ENCODE measurements around the gene CACNB2. TPM values are rescaled to one million over a fixed set of nuclear protein-coding genes. Genes with fewer than 3 reads are reported as not detected.

Gene CACNB2
- total and polyA plus RNA-seq, 3 experiments from 2014 or later = 0.14 TPM; not detected in 2

GRCh38 chr10:18479502-18479901 lies 339.3 kb downstream of the CACNB2 start:
- no peak overlapping the region for H3K27ac Mint-ChIP-seq
- no peaks in the 10 kb centered on the region for H3K9me3 ChIP-seq (ENCODE audit: low read length)
- H3K36me3 ChIP-seq (ENCODE audit: insufficient read depth, low read length) = no peaks in the 10 kb centered on the region
- H3K27me3 ChIP-seq (ENCODE audit: insufficient read depth, low read length, poor library complexity, severe bottlenecking) = no peaks in the 10 kb centered on the region
- H3K27ac ChIP-seq (ENCODE audit: low read depth, low read length) = no peak overlapping the region
- no peaks in the 10 kb centered on the region for H3K4me1 Mint-ChIP-seq
- ChIA-PET CTCF (no interaction called here), POLR2A (no interaction called here)
- no peaks in the 10 kb centered on the region for H3K9me3 Mint-ChIP-seq
- H3K4me3 ChIP-seq (ENCODE audit: low read length) = no peak overlapping the region
- H3K36me3 Mint-ChIP-seq = no peaks in the 10 kb centered on the region
- DNase-seq = no peak
- peaks cover 2 to 8% of the 10 kb centered on the region in 2 donors for H3K27me3 Mint-ChIP-seq
- no peaks in the 10 kb centered on the region for H3K4me1 ChIP-seq (ENCODE audit: insufficient read depth, low read length)
- no peak overlapping the region for H3K4me3 Mint-ChIP-seq

DNA sequence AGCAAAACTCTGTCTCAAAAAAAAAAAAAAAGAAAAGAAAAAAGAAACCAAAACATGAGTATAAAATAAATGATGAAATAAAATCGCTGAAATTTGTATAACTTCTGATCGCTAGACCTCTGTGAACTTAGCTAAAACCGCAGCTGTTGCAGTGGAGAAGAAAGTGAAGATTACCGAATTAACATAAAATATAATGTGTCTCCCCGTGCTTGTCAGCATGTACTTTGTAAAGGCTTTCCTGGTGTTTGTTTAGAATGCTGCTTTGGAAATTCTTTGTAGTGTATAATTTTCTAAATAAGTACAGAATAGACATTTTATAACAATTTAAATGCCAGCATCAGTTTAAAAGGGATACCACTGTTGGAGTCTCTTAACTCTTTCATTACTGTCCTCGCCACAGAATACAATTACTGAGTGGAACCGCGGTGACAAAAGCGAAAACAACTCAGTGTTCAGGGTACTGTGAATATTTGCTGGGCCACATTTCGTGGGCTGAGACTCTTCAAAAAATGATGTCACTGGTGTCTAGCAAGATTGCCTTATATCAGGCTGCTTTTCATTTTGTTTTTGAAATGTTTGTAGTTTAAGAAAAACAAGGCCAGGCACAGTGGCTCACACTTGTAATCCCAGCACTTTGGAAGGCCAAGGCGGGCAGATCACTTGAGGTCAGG lies 343.4 kb downstream of the CACNB2 start:
- Mint-ChIP-seq H3K4me1 (no peaks in the 10 kb centered on the region), H3K4me3 (no peak overlapping the region), H3K9me3 (no peaks in the 10 kb centered on the region), H3K27me3 (peaks cover 4 to 5% of the 10 kb centered on the region in 2 donors), H3K27ac (no peak overlapping the region), H3K36me3 (no peaks in the 10 kb centered on the region)
- Histone ChIP-seq H3K9me3 (ENCODE audit: low read length) (no peaks in the 10 kb centered on the region), H3K4me1 (ENCODE audit: insufficient read depth, low read length) (no peaks in the 10 kb centered on the region), H3K27me3 (ENCODE audit: insufficient read depth, low read length, poor library complexity, severe bottlenecking) (no peaks in the 10 kb centered on the region), H3K4me3 (ENCODE audit: low read length) (no peak overlapping the region), H3K27ac (ENCODE audit: low read depth, low read length) (no peak overlapping the region), H3K36me3 (ENCODE audit: insufficient read depth, low read length) (no peaks in the 10 kb centered on the region)
- POLR2A ChIA-PET = no interaction called here
- CTCF ChIA-PET = no interaction called here
- DNase-seq = no peak

- Mint-ChIP-seq H3K36me3 (no peaks in the 10 kb centered on the region), H3K4me3 (no peak overlapping the region), H3K27me3 (peaks cover 3 to 4% of the 10 kb centered on the region in 2 donors), H3K9me3 (peaks cover 0 to 3% (median 0%) of the 10 kb centered on the region in 5 donors), H3K27ac (no peak overlapping the region), H3K4me1 (no peaks in the 10 kb centered on the region)
- ChIA-PET POLR2A (no interaction called here), CTCF (no interaction called here)
- Histone ChIP-seq H3K9me3 (ENCODE audit: low read length) (no peaks in the 10 kb centered on the region), H3K4me3 (ENCODE audit: low read length) (no peak overlapping the region), H3K36me3 (ENCODE audit: insufficient read depth, low read length) (no peaks in the 10 kb centered on the region), H3K4me1 (ENCODE audit: insufficient read depth, low read length) (no peaks in the 10 kb centered on the region), H3K27ac (ENCODE audit: low read depth, low read length) (no peak overlapping the region), H3K27me3 (ENCODE audit: insufficient read depth, low read length, poor library complexity, severe bottlenecking) (no peaks in the 10 kb centered on the region)
- no peak for DNase-seq
These were observed 346.2 kb downstream of the CACNB2 start for GRCh38 chr10:18486438-18486837.

GRCh38 chr10:18490755-18491154 lies 350.5 kb downstream of the CACNB2 start:
- H3K27ac ChIP-seq (ENCODE audit: low read depth, low read length) = no peak overlapping the region
- H3K36me3 ChIP-seq (ENCODE audit: insufficient read depth, low read length) = no peaks in the 10 kb centered on the region
- peaks cover under 1 to 4% of the 10 kb centered on the region in 2 donors for H3K27me3 Mint-ChIP-seq
- no peak overlapping the region for H3K4me3 ChIP-seq (ENCODE audit: low read length)
- H3K4me1 ChIP-seq (ENCODE audit: insufficient read depth, low read length) = no peaks in the 10 kb centered on the region
- H3K27ac Mint-ChIP-seq = no peak overlapping the region
- no peaks in the 10 kb centered on the region for H3K36me3 Mint-ChIP-seq
- no peaks in the 10 kb centered on the region for H3K4me1 Mint-ChIP-seq
- H3K27me3 ChIP-seq (ENCODE audit: insufficient read depth, low read length, poor library complexity, severe bottlenecking) = no peaks in the 10 kb centered on the region
- no peak overlapping the region for H3K4me3 Mint-ChIP-seq
- peaks cover 0 to 3% (median 0%) of the 10 kb centered on the region in 5 donors for H3K9me3 Mint-ChIP-seq
- ChIA-PET CTCF (no interaction called here), POLR2A (no interaction called here)
- no peak for DNase-seq
- no peaks in the 10 kb centered on the region for H3K9me3 ChIP-seq (ENCODE audit: low read length)

- Mint-ChIP-seq H3K9me3 (peaks cover 0 to 2% (median 0%) of the 10 kb centered on the region in 5 donors), H3K4me3 (no peak overlapping the region), H3K27ac (no peak overlapping the region), H3K36me3 (no peaks in the 10 kb centered on the region), H3K27me3 (peaks cover 6 to 7% of the 10 kb centered on the region in 2 donors), H3K4me1 (peaks cover 0 to 5% (median 0%) of the 10 kb centered on the region in 3 donors)
- H3K4me1 ChIP-seq (ENCODE audit: insufficient read depth, low read length) = no peaks in the 10 kb centered on the region
- H3K9me3 ChIP-seq (ENCODE audit: low read length) = no peaks in the 10 kb centered on the region
- no peak for DNase-seq
- no peak overlapping the region for H3K27ac ChIP-seq (ENCODE audit: low read depth, low read length)
- ChIA-PET CTCF (no interaction called here), POLR2A (no interaction called here)
- H3K36me3 ChIP-seq (ENCODE audit: insufficient read depth, low read length) = no peaks in the 10 kb centered on the region
- H3K4me3 ChIP-seq (ENCODE audit: low read length) = no peak overlapping the region
- no peaks in the 10 kb centered on the region for H3K27me3 ChIP-seq (ENCODE audit: insufficient read depth, low read length, poor library complexity, severe bottlenecking)
These were observed 357.7 kb downstream of the CACNB2 start for GRCh38 chr10:18497806-18498369.

DNA sequence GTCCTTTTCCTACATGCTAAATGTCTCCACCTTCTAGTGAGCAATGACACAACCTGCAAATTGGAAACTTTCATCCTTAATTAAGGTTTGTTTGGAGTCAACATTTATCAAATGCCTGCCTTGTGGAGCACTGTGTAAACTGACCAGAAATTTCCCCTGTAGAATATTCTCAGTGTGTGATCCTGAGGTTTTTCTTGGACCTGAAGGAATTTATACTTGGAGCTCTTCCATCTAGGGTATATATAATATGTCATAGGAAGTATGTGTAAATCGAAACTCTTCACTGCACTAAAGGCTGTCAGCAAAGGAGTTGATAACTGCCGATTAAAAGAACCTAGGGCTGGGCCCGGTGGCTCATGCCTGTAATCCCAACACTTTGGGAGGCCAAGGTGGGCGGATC lies 358.8 kb downstream of the CACNB2 start:
- H3K27me3 ChIP-seq (ENCODE audit: insufficient read depth, low read length, poor library complexity, severe bottlenecking) = no peaks in the 10 kb centered on the region
- DNase-seq = no peak
- Mint-ChIP-seq H3K36me3 (no peaks in the 10 kb centered on the region), H3K27me3 (peaks cover 6 to 10% of the 10 kb centered on the region in 2 donors), H3K27ac (peak overlapping the region in 1 of 8 donors; percentile 73), H3K4me3 (no peak overlapping the region), H3K4me1 (peaks cover 0 to 5% (median 0%) of the 10 kb centered on the region in 3 donors), H3K9me3 (peaks cover 0 to 2% (median 0%) of the 10 kb centered on the region in 5 donors)
- no peak overlapping the region for H3K27ac ChIP-seq (ENCODE audit: low read depth, low read length)
- no peak overlapping the region for H3K4me3 ChIP-seq (ENCODE audit: low read length)
- POLR2A ChIA-PET = no interaction called here
- no peaks in the 10 kb centered on the region for H3K4me1 ChIP-seq (ENCODE audit: insufficient read depth, low read length)
- H3K36me3 ChIP-seq (ENCODE audit: insufficient read depth, low read length) = no peaks in the 10 kb centered on the region
- no peaks in the 10 kb centered on the region for H3K9me3 ChIP-seq (ENCODE audit: low read length)
- CTCF ChIA-PET = no interaction called here

DNA sequence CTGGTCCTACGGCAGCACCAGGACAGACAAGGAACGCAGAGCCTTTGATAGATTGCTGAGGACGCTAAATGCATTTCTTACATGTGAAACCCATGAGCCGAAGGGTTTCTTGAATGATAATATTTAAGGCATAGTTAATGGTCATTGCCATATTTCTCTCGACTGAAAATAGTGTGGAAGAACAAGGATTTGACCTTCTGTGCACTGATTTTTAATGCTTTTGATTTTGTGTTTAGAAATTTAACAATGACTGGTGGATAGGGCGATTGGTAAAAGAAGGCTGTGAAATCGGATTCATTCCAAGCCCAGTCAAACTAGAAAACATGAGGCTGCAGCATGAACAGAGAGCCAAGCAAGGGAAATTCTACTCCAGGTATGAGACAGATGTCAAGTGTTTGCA lies 360.4 kb downstream of the CACNB2 start:
- no peaks in the 10 kb centered on the region for H3K36me3 Mint-ChIP-seq

DNA sequence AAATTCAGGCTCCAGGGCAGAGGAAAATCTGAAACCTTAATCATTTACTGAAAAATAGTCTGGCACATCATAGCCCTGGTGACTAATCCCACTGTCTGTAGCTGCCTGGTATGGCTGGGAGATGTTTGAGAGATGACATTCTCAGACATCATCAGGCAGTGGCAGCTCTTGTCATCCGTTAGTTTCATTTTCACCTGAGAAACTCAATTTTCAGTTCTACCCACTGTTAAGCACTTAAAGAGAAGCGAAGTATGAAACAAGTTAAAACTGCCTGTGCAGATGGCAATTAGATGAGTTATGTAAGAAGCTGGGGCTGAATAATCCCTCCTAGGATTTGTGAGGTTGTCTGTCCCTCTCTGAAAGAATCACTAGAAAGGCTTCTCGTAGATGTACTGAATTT lies 361.0 kb downstream of the CACNB2 start:
- H3K27ac ChIP-seq (ENCODE audit: low read depth, low read length) = no peak overlapping the region
- no peak overlapping the region for H3K4me3 ChIP-seq (ENCODE audit: low read length)
- H3K27me3 ChIP-seq (ENCODE audit: insufficient read depth, low read length, poor library complexity, severe bottlenecking) = no peaks in the 10 kb centered on the region
- POLR2A ChIA-PET = no interaction called here
- no peak for DNase-seq
- H3K4me1 ChIP-seq (ENCODE audit: insufficient read depth, low read length) = no peaks in the 10 kb centered on the region
- no peaks in the 10 kb centered on the region for H3K36me3 Mint-ChIP-seq
- H3K36me3 ChIP-seq (ENCODE audit: insufficient read depth, low read length) = no peaks in the 10 kb centered on the region
- peaks cover 0 to under 1% (median 0%) of the 10 kb centered on the region in 5 donors for H3K9me3 Mint-ChIP-seq
- H3K4me3 Mint-ChIP-seq = peak overlapping the region in 2 of 7 donors; percentile 17 to 39
- H3K27me3 Mint-ChIP-seq = peaks cover 6 to 22% of the 10 kb centered on the region in 2 donors
- H3K27ac Mint-ChIP-seq = no peak overlapping the region
- H3K9me3 ChIP-seq (ENCODE audit: low read length) = no peaks in the 10 kb centered on the region
- peaks cover 0 to 5% (median 0%) of the 10 kb centered on the region in 3 donors for H3K4me1 Mint-ChIP-seq
- CTCF ChIA-PET = interaction anchor here (1.1 kb wide), 1 partner anchor 15 kb away, joined by 3 read pairs; no protein-coding TSS in a partner anchor

More for the DNA sequence above, 360.4 kb downstream of the CACNB2 start:
- no peak overlapping the region for H3K4me3 Mint-ChIP-seq
- POLR2A ChIA-PET = no interaction called here
- Histone ChIP-seq H3K27ac (ENCODE audit: low read depth, low read length) (no peak overlapping the region), H3K27me3 (ENCODE audit: insufficient read depth, low read length, poor library complexity, severe bottlenecking) (no peaks in the 10 kb centered on the region), H3K4me1 (ENCODE audit: insufficient read depth, low read length) (no peaks in the 10 kb centered on the region), H3K9me3 (ENCODE audit: low read length) (no peaks in the 10 kb centered on the region), H3K36me3 (ENCODE audit: insufficient read depth, low read length) (no peaks in the 10 kb centered on the region), H3K4me3 (ENCODE audit: low read length) (no peak overlapping the region)
- no peak for DNase-seq
- CTCF ChIA-PET = no interaction called here
- H3K9me3 Mint-ChIP-seq = peaks cover 0 to 2% (median 0%) of the 10 kb centered on the region in 5 donors
- H3K27me3 Mint-ChIP-seq = peaks cover 6 to 21% of the 10 kb centered on the region in 2 donors
- H3K4me1 Mint-ChIP-seq = peaks cover 0 to 5% (median 0%) of the 10 kb centered on the region in 3 donors
- H3K27ac Mint-ChIP-seq = no peak overlapping the region
